NOMO-1 (cell line): ENCODE measurements around the gene CRIM1.
"Not testable (repeated sequence)": the region's sequence is repeated elsewhere in the genome, so short reads cannot be mapped to it uniquely, and the experiment has no call there.

Experiments
- DNase-seq, 2 experiments: peaks; one replicate each; lab custom pipeline; 2025; ENCODE audit not compliant: unreplicated experiment in 2 of 2; lab: John Stamatoyannopoulos, UW

The CRIM1 gene

DNA sequence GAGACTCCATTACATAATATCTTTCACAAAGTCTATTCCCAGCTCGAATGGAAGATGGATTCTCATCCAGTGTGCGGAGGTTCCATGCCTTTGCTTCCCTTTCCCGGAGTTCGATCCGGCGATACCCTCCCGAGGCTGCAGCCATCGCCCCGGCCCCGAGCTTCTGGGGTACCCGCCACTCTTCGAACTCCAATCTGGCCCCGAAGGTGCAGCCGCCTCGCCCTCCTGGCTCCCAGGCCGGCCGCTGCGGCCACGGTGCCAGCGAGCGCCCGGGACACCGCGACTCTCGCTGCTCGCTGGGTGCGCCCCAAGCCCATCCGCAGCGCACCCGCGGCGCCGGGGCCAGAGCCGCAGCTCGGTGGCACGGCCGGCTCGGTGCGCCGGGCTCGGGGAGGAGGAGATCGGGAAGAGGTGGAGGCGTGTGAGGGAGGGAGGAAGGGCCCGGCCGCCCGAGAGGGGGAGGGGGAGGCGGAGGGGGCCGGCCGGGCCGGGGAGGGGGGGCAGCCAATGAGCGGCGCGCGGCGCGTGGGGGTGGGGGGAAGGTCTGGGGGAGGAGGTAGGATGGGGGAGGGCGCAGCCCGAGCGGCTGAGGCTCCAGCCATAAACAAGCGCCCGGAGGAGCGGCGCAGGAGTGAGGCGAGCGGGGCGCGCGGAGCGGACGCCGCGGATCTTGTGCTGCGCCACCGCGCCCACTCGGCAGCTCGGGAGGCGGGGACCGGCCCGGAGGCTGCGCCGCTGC is at the start of gene CRIM1:
Gene CRIM1, plus strand, starts transcription at position 628 of the 739 bp plus-strand sequence. CDS start 515 bp downstream, outside the sequence.
- DNase-seq = peak in 1 of 2 experiments; percentile 15

- no peak for DNase-seq
These were observed 48.1 kb upstream of the CRIM1 start for GRCh38 chr2:36307441-36307840.

- DNase-seq = not testable (repeated sequence)
These were observed 45.1 kb upstream of the CRIM1 start for GRCh38 chr2:36310444-36310843.

GRCh38 chr2:36318547-36318946 is 37.0 kb upstream of the CRIM1 start:
- no peak for DNase-seq

DNA sequence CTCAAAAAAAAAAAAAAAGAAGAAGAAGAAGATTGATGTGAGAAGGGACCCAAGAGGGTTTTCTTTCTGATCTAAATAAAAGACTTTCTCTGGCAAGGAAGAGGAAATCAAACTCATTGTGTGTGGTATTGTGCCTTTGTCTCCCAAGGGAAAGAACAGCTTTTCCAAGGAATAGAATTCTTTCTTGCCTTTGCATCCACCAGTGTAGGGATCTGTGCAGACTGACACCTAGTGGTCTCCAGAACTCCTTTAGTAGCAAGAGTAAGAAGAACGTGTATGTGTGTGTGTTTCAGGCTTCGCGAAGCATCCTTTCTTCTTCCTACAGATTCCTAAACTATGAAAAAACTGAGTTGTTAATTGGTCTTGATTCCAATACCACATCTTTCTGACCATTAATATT is 33.5 kb upstream of the CRIM1 start:
- no peak for DNase-seq

DNA sequence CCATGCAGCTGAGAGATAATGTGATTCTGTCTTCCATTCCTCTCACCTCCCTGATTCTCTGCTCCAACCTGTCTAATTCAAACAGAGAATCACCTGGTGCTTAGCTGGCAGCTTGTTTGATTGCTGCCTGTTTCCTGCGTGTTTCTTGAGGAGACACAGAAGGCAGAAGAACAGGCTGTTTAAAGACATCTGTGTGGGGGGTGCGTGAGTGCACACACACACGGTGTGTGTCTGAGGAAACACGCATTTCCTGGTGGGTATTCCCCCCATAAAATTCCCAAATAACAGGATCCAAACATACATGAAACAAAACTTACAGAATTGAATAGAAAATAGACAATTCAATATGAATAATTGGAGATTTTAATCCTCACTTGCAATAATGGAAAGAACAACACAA is 29.3 kb upstream of the CRIM1 start:
- DNase-seq = no peak

DNA sequence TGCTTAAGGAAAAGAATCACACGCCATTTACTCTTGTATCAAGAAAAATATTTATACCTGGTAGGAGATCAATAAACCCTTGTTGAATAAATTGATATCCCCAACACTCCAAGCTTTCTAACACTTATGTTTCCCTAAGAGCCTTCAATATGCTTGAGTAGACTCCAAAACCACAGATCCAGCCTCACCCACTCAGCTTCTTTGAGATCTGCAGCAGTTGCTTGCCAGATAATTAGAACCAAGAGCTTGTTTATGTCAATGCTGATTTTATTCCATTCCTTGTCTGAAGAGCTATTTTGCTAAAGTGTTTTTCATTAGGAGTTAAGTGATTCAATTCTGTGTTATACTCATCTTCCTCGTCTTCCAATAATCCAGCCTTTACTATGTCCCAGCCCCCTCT is 26.3 kb upstream of the CRIM1 start:
- no peak for DNase-seq

DNA sequence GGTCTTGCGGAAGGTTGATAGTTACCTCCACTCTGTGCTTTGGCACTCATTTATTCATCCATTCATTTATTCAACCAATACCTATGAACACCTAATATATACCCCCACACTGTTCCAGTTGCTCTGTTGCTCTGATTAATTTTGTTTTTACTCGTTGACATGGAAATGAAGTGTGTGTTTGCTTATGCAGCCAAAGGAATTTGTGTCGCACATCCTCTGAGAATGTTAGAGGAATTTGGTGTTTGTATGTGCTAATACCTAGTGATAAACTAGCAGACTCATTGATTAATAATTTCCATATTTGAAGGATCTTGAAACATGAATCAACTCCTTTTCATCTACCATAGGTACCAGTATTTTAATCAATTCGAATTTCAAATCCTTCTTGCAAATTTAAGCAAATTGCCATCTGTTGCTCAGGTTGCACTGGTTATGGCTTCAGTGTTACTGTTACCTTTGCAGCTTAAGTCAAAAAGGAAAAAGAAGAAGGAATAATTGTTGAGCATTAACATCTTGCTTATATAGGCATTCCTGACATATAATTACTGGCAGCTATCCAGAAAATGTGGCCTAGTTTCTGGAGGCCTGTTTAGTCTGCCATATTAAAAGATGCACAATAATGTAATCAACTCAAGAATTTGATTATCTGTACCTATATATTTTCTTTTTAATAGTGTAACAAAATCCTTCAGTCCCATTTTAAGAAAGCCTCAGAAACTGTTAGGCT is 25.7 kb upstream of the CRIM1 start:
- DNase-seq = no peak

- DNase-seq = no peak
These were observed 24.8 kb upstream of the CRIM1 start for GRCh38 chr2:36330473-36331395.

GRCh38 chr2:36333350-36334012 is 22.1 kb upstream of the CRIM1 start:
- no peak for DNase-seq

DNA sequence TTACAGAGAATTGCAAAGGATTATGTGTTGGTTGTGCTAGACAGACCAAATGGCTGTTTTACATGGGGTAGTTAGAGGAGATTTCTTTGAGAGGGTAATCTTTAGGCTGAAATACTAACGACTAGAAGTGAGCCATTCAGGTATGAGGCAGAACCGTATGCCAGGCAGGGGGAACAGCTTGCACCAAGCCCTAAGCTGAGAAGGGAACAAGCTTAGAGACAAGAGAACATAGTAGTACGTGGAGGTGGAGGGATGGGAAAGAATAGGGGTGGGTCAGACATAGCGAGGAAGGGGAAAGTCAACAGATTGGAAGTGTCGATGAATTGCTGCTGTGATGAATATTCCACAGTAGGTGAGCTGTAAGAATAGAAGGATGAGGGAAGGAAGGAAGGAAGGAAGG is 20.0 kb upstream of the CRIM1 start:
- DNase-seq = no peak

- no peak for DNase-seq
These were observed 19.3 kb upstream of the CRIM1 start for GRCh38 chr2:36336321-36336720.

GRCh38 chr2:36337354-36337753 is 18.2 kb upstream of the CRIM1 start:
- no peak for DNase-seq

- no peak for DNase-seq
These were observed 17.3 kb upstream of the CRIM1 start for GRCh38 chr2:36338124-36338826.

- no peak for DNase-seq
These were observed 16.8 kb upstream of the CRIM1 start for GRCh38 chr2:36338827-36339145.

DNA sequence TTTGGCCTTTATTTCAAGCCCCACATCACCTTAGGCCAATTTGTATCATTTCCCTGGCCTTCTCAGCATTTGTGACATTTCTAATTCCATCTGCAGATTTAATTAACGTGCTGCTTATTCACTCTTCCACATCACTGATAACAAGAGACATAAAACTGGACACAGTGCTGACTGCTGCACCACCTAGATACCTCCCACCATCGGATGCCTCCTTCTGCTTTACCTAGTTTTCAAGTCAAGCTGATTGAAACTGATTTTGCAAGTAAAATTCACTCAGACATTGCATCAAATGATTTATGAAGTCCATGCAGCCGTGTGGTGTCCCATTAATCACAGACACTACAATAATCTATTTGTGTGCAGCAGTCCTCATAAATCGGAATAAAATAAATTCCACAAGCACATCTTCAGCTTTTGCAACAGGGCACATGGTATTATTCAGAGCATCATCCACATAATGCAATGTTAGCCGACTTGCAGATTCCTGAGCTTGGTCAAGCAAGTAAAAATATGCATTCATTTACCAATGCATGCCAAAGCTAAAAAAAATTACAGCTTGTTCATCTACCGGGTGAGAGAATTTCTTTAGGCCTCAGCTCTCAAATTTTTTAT is 15.9 kb upstream of the CRIM1 start:
- DNase-seq = no peak

- DNase-seq = no peak
These were observed 12.0 kb upstream of the CRIM1 start for GRCh38 chr2:36343606-36344005.

GRCh38 chr2:36348721-36349120 is 6.9 kb upstream of the CRIM1 start:
- no peak for DNase-seq

DNA sequence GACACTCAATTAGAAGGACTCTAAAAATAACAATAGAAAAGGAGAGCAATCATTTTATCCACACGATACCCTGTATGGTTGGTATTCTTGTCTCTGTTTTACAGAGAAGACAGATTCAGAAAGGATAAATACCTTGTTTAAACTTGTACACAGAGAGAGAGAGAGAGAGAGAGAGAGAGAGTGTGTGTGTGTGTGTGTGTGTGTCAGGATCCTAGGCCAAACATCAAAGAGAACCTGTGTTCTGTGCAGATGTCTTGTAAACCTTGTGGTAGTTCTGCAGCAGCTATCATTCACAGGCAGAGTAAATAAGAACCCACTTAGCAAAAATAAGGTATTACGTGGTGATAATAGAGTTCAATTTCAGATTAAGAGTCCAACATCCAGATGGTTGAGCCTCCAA is 4.3 kb upstream of the CRIM1 start:
- DNase-seq = no peak
